Lower leg skin (tissue), 4 donors: Measurements from ENCODE around the gene PRR20G. TPM values are rescaled to one million over a fixed set of nuclear protein-coding genes. Genes with fewer than 3 reads are reported as not detected.
A peak's percentile ranks its signal among the peaks of the same experiment; 100 is the strongest.

ENCODE experiments used
- DNase-seq, 2 donors: peaks; one replicate each; pipeline ENCODE4 v3.0.0-alpha.2; 2019; ENCODE audit warnings: low spot score in 2 of 2
- H3K4me3 ChIP-seq: fragments of 200-600 bp; sonication (generic); 2 replicates; pipeline ENCODE4 v1.5.1; 2017; ENCODE audit warnings: mild to moderate bottlenecking, low read depth; ENCODE audit not compliant: poor library complexity, severe bottlenecking
- CTCF ChIP-seq, 3 donors: fragments of 450-650 bp; IDR thresholded peaks; one replicate each; pipeline ENCODE4 v1.5.1; 2016; ENCODE audit warnings: antibody characterized with exemption in 3 of 3, mild to moderate bottlenecking in 3 of 3, moderate library complexity in 2 of 3
- POLR2A ChIP-seq, 2 donors: fragments of 450-650 bp; IDR thresholded peaks; one replicate each; pipeline ENCODE4 v1.6.1; 2016 to 2017; ENCODE audit warnings: antibody characterized with exemption in 2 of 2, mild to moderate bottlenecking in 1 of 2, moderate library complexity in 1 of 2
- WGBS, 2 donors: methylation state at CpG; one replicate each; pipeline ENCODE4 v1.1.5; 2018; 5-methylcytosine and 5-hydroxymethylcytosine counted together
- intact Hi-C: fragments of 100-400 bp; cut with DNase I; formaldehyde crosslinking; loops from one replicate; pipeline ENCODE4 v1.15.0; 2023; ENCODE audit warnings: low total_unique reads
- total RNA-seq, 4 donors: library from RNA; depleted of rRNA; stranded (reverse); fragments of >200 nt; gene quantifications; one replicate each; pipeline ENCODE4 v1.1.0, GENCODE V29; 2016

Gene PRR20G
- total RNA-seq, 4 donors from 2014 or later: not detected

- no peak for DNase-seq
- intact Hi-C loops: no loop called here
- TF ChIP-seq CTCF (IDR thresholded peaks at IDR 0.05) (no peak), POLR2A (IDR thresholded peaks at IDR 0.05) (no peak)
- H3K4me3 ChIP-seq: no peak overlapping the region
- 72 to 76% methylated on average over 12 to 17 of the region's 18 CpGs for WGBS, 2 donors
Observed at GRCh38 chr3:127306361-127307111, 18.7 kb upstream of the PRR20G start.

- no peak for DNase-seq
- no peak overlapping the region for H3K4me3 ChIP-seq
- intact Hi-C loops: no loop called here
- TF ChIP-seq CTCF (IDR thresholded peaks at IDR 0.05) (no peak), POLR2A (IDR thresholded peaks at IDR 0.05) (no peak)
- WGBS, 2 donors: 62 to 66% methylated on average over 9 of the region's 9 CpGs
Observed at GRCh38 chr3:127305499-127306060, 17.7 kb upstream of the PRR20G start.

- H3K4me3 ChIP-seq: no peak overlapping the region
- peak in 1 of 2 donors; percentile 30 for DNase-seq
- WGBS, 2 donors: 51% methylated on average over 20 to 25 of the region's 25 CpGs
- no peak for TF ChIP-seq CTCF (IDR thresholded peaks at IDR 0.05)
- no peak for TF ChIP-seq POLR2A (IDR thresholded peaks at IDR 0.05)
- intact Hi-C loops: no loop called here
Observed at GRCh38 chr3:127304121-127304744, 16.4 kb upstream of the PRR20G start.

GRCh38 chr3:127299276-127299675 is 11.4 kb upstream of the PRR20G start:
- 71 to 74% methylated on average over 6 of the region's 6 CpGs for WGBS, 2 donors
- DNase-seq: peak in 1 of 2 donors; percentile 39
- intact Hi-C loops: no loop called here

GRCh38 chr3:127296959-127297358 is 9.1 kb upstream of the PRR20G start:
- 50 to 51% methylated on average over 5 of the region's 5 CpGs for WGBS, 2 donors
- no peak overlapping the region for H3K4me3 ChIP-seq
- no peak for TF ChIP-seq CTCF (IDR thresholded peaks at IDR 0.05)
- no peak for TF ChIP-seq POLR2A (IDR thresholded peaks at IDR 0.05)
- DNase-seq: no peak
- intact Hi-C loops: no loop called here

More at GRCh38 chr3:127299276-127299675, 11.4 kb upstream of the PRR20G start:
- H3K4me3 ChIP-seq: no peak overlapping the region
- no peak for TF ChIP-seq POLR2A (IDR thresholded peaks at IDR 0.05)
- TF ChIP-seq CTCF (IDR thresholded peaks at IDR 0.05): no peak
